Lung (tissue), 12 donors: ENCODE measurements around the gene VDR. TPM values are rescaled to one million over a fixed set of nuclear protein-coding genes. Genes with fewer than 3 reads are reported as not detected.
"Not testable (repeated sequence)": the region's sequence is repeated elsewhere in the genome, so short reads cannot be mapped to it uniquely, and the experiment has no call there.

ENCODE experiments used
- ATAC-seq: fragments of 200-7000 bp; cut with Tn5 transposase; one replicate; pipeline ENCODE4 v1.9.1; 2020; ENCODE audit warnings: moderate number of reproducible peaks; ENCODE audit not compliant: insufficient read depth, low FRiP score
- DNase-seq, 3 donors: peaks; one replicate each; pipeline ENCODE4 v3.0.0-alpha.2; 2013 to 2017
- H3K27ac ChIP-seq, 2 donors: one replicate each; pipeline ENCODE4 v1.5.1; 2013; ENCODE audit warnings: mild to moderate bottlenecking in 2 of 2, moderate library complexity in 2 of 2, control low read depth in 1 of 2, inconsistent platforms in 1 of 2, low read depth in 1 of 2, low read length in 1 of 2
- H3K27me3 ChIP-seq, 3 donors: one replicate each; pipeline ENCODE4 v1.5.1; 2013; ENCODE audit warnings: low read length in 2 of 3; ENCODE audit not compliant: control insufficient read depth in 3 of 3, insufficient read depth in 3 of 3
- H3K36me3 ChIP-seq, 4 donors: one replicate each; pipeline ENCODE4 v1.5.1; 2013; ENCODE audit warnings: low read length in 4 of 4, mild to moderate bottlenecking in 1 of 4, moderate library complexity in 1 of 4; ENCODE audit not compliant: control insufficient read depth in 4 of 4, insufficient read depth in 4 of 4
- H3K4me1 ChIP-seq, 5 donors: one replicate each; pipeline ENCODE4 v1.5.1; 2013; ENCODE audit warnings: low read length in 5 of 5, mild to moderate bottlenecking in 2 of 5, moderate library complexity in 1 of 5; ENCODE audit not compliant: control insufficient read depth in 5 of 5, insufficient read depth in 5 of 5
- H3K4me3 ChIP-seq: one replicate; pipeline ENCODE4 v1.5.1; 2013; ENCODE audit warnings: mild to moderate bottlenecking, control low read depth, moderate library complexity
- H3K9ac ChIP-seq, 2 donors: one replicate each; pipeline ENCODE4 v1.5.1; 2013; ENCODE audit warnings: low read length in 2 of 2, control low read depth in 1 of 2; ENCODE audit not compliant: insufficient read depth in 1 of 2
- H3K9me3 ChIP-seq, 4 donors: one replicate each; pipeline ENCODE4 v1.5.1; 2013; ENCODE audit warnings: low read length in 3 of 4, mild to moderate bottlenecking in 1 of 4, moderate library complexity in 1 of 4; ENCODE audit not compliant: control insufficient read depth in 4 of 4, insufficient read depth in 3 of 4
- CTCF ChIP-seq: IDR thresholded peaks from 2 replicates; pipeline ENCODE4 v1.5.1; 2012; ENCODE audit warnings: mild to moderate bottlenecking; ENCODE audit errors: control extremely low read depth, extremely low read depth
- WGBS, 2 donors: extraction: QIAGEN DNeasy Blood & Tissue Kit; methylation state at CpG; one replicate each; pipeline ENCODE4 v1.1.7; 2013; 5-methylcytosine and 5-hydroxymethylcytosine counted together
- polyA plus RNA-seq, 2 donors: library from polyadenylated mRNA; stranded (reverse); fragments of 200-250 nt; gene quantifications; one replicate each; pipeline ENCODE4 v1.2.1, GENCODE V29; 2013
- total RNA-seq, 2 donors: library from RNA; depleted of rRNA in 1 of 2; stranded (reverse); fragments of >200 nt in 1 of 2; gene quantifications; one replicate each; pipeline ENCODE4 v1.2.1, GENCODE V29; 2014 to 2021
- donor health status: control.
- donor health status: control.
- donor health status: Bipolar disorder and iron deficiency.
- donor health status: healthy.
- donor health status: DM: yes; HTN: yes; CAD: no.

The VDR gene
- total and polyA plus RNA-seq, 4 donors = 4.4 to 27.4 (median 14.3) TPM

GRCh38 chr12:47844264-47845019, 60.4 kb downstream of the VDR start:
- 64 to 83% methylated on average over 27 to 28 of the region's 28 CpGs for WGBS, 2 donors
- no peak for TF ChIP-seq CTCF
- H3K27me3 ChIP-seq = no peaks in the 10 kb centered on the region
- peak; percentile 51 for ATAC-seq
- H3K4me1 ChIP-seq = peaks cover 0 to 21% (median 6%) of the 10 kb centered on the region in 5 donors
- H3K9ac ChIP-seq = no peak overlapping the region
- no peak overlapping the region for H3K27ac ChIP-seq
- peaks cover 0 to 2% (median 0%) of the 10 kb centered on the region in 4 donors for H3K9me3 ChIP-seq
- H3K4me3 ChIP-seq = no peak overlapping the region
- peaks cover 0 to 12% (median 0%) of the 10 kb centered on the region in 4 donors for H3K36me3 ChIP-seq
- peak; percentile 40 to 66 (median 54) for DNase-seq

- H3K4me1 ChIP-seq = peaks cover 0 to 21% (median 6%) of the 10 kb centered on the region in 5 donors
- DNase-seq = no peak
- 90 to 92% methylated on average over 25 of the region's 25 CpGs for WGBS, 2 donors
- peaks cover 0 to 2% (median 0%) of the 10 kb centered on the region in 4 donors for H3K9me3 ChIP-seq
- ATAC-seq = no peak
- H3K4me3 ChIP-seq = no peak overlapping the region
- no peaks in the 10 kb centered on the region for H3K27me3 ChIP-seq
- peaks cover 0 to 10% (median 0%) of the 10 kb centered on the region in 4 donors for H3K36me3 ChIP-seq
- no peak for TF ChIP-seq CTCF
- no peak overlapping the region for H3K9ac ChIP-seq
- H3K27ac ChIP-seq = no peak overlapping the region
Measured at GRCh38 chr12:47843226-47843980, 61.4 kb downstream of the VDR start.

- not testable (repeated sequence) for H3K27me3 ChIP-seq, H3K9ac ChIP-seq, H3K27ac ChIP-seq, H3K4me3 ChIP-seq, ATAC-seq, H3K9me3 ChIP-seq
- DNase-seq = peak in 1 of 3 donors; percentile 45
- H3K4me1 ChIP-seq = peaks cover 0 to 21% (median 6%) of the 10 kb centered on the region in 5 donors
- H3K36me3 ChIP-seq = peaks cover 0 to 10% (median 0%) of the 10 kb centered on the region in 4 donors
- WGBS, 2 donors = 70 to 80% methylated on average over 11 to 12 of the region's 12 CpGs
Measured at GRCh38 chr12:47842543-47842942, 62.3 kb downstream of the VDR start.

GRCh38 chr12:47841910-47842309, 62.9 kb downstream of the VDR start:
- Histone ChIP-seq H3K9ac (no peak overlapping the region), H3K36me3 (peaks cover 0 to 10% (median 0%) of the 10 kb centered on the region in 4 donors), H3K4me3 (no peak overlapping the region), H3K4me1 (peaks cover 0 to 21% (median 6%) of the 10 kb centered on the region in 5 donors), H3K9me3 (peaks cover 0 to 2% (median 0%) of the 10 kb centered on the region in 4 donors), H3K27me3 (no peaks in the 10 kb centered on the region), H3K27ac (no peak overlapping the region)
- no peak for TF ChIP-seq CTCF
- DNase-seq = no peak
- ATAC-seq = no peak
- 73 to 80% methylated on average over 4 of the region's 4 CpGs for WGBS, 2 donors
